Measurements from ENCODE around the gene IQSEC1.

Gene IQSEC1

DNA sequence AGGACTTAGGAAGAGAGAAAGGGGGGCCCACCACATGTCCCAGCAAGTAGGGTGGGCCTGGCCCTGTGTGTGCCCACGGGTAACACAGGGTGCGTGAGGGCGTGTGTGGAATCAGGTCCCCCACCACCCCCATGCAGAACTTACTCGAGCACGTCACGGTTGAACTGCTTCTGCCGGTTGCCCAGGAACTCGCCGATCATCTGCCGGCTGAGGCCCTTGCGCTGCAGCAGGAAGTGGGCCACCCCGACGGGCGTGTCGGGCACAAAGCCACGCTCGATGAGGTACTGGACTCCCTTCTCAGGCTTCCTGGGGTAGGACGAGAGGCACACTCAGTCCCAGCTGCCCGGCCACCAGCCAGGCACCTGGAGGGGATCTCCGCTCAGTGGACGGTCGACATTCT, 148.8 kb downstream of the IQSEC1 start:
- DNase-seq, result no peak

DNA sequence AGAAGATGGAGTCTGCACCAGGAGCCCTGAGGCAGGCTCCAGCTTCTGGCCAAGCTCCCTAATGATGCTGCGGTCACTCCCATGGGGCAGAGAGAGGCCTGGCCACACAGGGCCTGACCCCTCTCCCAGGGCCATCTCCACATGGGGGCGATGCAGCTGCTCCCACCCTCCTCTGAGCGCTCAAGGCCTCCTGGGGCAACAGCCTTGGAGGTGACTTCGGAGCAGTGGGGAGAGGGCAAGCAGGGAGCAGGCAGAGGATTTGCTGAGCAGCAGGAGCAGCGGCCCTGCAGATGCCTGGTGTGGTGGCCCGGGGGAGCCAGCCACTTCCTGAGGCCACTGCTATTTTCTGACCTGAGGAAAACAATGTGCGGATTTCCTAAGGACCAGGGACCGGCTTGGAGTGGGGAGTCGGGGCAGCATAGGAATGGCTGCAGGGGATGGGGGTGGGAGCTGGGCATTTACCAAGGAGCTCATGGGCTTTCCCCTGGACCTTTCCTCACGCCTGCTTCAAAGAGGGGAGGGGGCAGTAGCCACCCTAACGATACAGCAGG, 150.3 kb downstream of the IQSEC1 start:
- DNase-seq, result no peak

DNA sequence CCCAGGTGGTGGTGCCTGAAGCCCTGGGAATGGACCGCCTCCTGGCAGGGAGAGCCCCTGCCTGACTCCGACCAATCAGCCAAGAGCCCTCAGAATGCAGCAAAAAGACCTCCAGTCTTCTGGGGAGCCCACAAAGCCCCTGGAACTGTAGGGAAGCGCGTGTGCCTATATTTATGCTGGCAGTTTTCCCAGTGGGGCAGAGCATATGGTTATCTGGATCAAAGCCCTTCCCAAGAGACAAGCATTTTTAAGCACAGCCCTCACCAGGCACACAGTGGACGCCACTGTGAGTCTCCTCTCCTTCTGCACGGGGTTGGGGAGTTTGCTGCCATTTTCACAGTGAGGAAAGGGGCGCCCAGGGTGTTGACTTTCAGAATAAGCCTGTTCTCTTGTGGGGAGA, 150.9 kb downstream of the IQSEC1 start:
- DNase-seq, result peak; percentile 82

DNA sequence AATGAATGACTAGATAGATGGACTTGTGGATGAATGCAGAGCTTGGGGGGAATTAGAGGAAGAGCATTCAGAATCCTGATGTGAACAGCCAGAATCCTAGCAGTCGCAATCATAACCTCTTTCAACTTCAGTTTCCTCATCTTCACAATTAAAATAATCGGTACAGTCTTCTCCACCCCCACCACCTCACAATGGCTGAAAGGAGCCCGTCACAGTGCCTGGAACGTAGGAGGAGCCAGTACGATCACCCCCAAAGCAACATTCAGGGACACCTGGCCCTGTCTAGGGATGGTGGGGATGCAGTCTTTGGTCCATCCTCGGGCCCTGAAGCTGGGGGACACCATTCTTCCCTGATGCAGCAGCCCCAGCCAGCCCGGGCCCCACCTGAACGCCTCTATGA, 151.5 kb downstream of the IQSEC1 start:
- no peak for DNase-seq

DNA sequence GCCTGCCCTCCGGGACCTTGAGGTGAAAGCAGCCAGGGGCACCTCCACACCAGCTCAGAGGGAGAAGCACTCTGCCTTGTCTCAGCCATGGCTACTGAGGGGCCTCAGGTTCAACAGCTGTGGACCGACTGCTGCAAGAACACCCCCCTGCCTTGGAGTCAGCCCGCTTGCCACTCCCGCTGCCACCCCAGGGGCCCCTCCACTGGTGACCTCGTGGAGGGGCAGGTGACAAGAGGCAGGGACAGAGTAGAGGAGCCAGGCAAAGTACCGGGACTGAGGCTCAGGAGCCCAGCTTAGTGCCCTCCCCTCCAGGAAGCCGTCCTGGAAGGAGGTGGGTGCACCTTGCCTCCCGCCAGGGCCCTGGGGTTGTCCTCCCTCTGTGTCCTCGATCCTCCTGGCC, 152.3 kb downstream of the IQSEC1 start:
- DNase-seq, result no peak

DNA sequence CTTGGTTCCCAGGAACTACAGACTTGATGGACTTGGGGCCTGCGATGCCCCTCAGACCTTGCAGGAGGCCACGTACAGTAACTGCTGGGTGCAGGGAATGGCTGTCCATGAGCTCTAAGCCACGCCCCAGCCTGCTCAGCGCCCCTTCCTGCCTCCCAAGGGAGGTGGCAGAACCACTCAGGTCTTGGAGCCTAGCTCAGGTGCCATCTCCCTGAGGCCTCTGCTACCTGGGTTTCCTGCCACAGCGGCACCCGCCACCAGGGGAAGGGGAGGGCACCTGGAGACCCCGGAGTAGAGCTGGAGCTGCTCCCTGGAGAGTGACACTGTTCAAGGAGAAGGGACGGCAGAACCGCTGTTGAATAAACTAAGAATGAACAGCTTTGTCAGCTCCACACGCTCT, 154.0 kb downstream of the IQSEC1 start:
- no peak for DNase-seq

DNA sequence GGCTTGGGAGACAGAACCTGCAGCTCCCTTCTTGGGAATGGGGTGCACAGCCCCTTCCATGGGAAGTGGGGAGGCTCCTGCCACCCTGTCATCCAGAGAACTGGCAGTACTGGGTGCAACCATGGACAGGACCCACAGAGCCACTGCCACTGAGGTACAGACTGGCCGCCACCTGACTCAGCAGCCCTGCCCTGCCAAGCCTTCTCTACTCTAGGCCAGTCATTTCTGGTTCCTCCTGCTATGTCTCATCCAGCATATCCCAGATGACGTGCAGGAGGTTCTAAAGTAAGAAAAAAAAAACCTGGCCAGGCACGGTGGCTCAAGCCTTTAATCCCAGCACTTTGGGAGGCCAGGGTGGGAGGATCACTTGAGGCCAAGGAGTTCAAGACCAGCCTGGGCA, 155.0 kb downstream of the IQSEC1 start:
- DNase-seq, result no peak

DNA sequence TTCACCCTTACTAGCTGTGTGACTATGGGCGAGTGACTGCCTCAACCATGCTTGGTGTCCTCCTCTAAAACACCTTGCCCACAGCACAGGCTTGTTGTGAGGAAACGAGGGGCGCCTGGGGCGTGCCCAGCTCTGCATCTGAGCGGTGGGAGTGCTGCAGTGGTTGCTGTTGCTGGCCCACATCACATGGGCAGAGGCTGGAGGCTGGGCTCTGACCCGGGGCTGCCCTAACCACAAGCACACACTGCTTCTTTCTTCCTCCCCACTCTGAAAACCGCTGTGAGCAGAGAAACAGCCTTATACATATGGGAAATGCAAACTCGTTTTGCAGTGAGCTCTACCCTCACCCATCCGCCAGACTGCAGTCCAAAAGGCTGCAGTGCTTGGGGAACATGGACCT, 157.1 kb downstream of the IQSEC1 start:
- no peak for DNase-seq

DNA sequence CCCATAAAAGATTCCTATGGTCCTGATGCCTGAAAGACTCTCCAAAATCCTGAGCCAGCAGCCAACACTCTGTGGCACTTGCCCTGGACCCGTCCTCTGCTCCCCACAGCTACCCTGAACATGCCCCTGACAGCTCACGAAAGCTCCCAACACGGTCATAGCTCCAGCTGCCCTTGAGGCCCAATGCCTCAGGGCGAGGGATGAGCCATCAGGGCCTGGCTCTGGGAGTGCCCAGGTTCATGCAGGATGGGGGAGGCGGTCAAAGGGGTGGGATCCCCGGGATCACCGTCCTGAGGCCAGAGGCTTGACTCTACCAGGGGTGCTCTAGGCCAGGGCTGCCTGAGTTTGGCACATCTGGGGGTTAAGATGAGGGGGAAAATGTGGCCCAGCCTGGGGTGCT, 159.1 kb downstream of the IQSEC1 start:
- DNase-seq, result no peak

DNA sequence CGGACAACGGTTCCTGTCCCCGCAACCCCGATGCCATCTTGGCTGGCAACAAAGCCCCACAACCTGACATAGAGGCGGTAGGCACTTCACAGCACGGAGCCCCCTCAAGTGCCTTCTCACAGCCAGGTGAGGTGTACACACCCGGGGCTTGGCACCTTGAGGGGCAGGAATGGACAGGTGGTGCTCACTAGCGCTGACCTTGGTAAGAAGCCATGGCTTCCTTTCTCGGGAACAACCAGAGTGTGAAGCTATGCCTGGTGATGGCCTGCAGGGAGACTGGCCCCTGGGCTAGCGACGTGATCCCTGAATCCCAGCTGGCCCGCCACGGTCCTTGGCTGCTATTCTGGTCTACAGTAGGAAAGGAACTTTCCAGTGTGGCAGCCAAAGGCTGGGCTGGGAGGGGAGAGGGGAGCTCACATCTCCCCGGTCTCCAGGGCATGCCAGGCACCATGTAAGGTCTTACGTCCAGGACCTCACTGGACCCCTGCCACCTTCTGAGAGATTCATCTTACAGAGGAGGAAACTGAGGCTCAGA, 161.3 kb downstream of the IQSEC1 start:
- DNase-seq, result no peak

DNA sequence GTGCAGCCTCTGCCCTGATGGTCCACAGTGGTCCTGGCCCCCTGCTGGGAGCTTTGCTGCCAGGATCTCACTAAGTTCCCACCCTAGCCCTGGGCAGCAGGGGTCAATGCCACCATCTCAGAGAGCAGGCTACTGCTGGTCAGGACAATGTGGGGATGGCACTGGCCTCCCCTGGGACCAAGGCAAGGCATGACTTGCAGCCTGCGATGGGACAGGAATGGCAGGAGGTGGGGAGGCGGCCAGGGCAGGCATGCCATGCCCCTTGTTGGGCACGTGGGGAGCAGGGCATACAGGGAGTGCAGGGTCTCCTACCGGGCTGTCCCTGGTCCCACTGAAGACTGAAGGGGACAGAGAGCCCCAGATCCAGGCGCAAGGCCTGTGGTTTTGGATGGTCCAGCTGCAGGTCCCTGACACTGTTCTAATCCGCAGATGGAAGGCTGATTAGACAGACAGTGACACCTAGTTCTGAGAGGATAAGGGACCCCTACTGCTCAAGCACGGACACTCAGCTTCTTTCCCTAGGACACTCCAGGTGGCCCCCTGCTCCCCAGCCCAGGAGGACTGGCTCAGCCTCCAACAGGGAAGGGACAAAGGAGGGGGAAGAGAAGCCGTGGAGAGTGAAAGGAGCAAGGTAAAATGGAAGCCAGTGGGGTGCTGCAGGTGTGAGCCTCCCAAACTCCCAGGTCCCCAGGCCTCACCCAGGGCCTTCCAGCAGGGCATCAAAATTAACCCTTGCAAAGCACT, 162.7 kb downstream of the IQSEC1 start:
- DNase-seq, result no peak

DNA sequence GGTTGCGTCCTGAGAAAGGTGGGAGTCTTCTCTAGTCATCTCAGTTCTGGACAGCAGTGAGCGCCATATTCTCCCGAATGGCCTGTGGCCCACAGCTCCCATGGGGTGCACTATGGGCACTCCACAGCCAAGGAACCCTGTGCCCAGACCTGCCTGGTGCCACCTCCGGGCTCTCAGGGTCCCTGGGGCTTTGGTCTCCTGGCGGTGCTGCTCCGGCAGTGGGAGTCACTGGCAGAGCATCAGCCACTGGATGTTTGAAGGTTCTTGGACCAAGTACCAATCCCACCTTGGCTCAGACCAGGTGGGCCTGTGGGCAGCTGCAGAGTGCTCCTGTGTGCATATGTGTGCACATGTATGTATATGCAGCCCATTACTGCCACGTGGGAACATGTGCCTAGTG, 163.5 kb downstream of the IQSEC1 start:
- no peak for DNase-seq

DNA sequence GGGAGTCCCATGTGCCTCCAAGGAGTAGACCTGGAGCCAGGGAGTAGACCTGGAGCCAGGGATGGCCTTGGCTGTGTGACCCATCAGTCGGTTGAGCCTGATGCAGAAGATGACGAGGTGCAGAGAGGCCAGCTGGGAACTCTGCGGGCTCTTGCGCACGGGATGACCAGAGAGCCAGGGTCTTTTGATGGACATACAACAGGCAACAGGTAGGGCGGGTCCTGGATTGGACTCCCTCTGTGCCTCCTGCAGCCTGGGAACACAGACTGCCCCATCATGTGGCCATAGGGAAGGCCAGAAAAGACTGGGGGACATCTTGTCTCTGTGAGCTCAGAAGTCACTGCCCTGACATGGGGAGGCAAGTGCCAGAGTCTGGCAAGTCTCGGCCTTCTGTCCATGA, 164.4 kb downstream of the IQSEC1 start:
- no peak for DNase-seq

DNA sequence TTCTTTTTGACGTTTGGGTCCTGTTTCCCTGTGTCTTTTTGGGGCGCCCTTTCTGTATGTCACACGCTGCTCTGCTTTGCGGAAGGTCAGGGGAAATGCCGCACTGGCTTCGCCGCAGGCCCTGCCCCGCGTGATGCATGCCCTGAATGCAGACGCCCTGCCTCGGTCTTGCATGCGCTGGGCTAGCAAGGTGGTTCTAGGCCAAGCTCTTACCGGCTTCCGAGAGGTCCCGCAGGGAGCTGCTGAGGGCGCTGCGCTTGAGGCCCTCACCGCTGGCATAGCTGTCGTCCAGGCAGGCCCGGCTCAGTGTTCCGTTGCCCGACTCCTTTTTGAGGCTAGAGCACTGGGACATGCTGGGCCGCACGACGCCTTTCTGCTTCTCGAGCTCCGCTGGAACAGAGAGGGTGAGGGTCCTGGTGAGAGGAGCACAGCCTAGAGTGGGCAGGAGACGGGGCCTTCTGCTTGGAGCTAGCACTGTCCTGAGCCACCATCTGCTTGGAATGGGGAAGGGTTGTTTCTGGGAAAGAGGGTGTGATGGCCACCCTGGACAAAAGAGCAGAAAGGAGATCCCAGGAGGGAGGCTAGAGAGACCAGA, 165.0 kb downstream of the IQSEC1 start:
- DNase-seq, result no peak

DNA sequence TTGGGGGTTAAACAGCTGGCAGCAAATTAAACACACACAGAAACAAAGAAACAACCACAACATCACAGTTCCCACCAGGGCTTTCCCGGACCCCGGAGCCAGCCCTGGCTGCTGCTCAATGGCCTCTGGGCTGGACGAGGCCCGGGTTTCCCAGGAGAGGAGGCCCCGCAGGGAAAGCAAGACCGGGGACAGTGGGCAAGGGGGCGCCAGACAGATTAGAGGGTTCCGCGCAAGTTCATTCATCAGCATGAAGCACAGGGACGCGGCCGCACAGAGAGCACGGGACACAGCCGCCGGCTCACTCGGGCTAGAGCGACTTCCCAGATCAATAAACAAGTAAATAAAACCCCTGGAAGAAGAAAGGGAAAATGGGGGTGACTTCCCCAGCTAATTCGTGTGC, 165.5 kb downstream of the IQSEC1 start:
- DNase-seq, result no peak

DNA sequence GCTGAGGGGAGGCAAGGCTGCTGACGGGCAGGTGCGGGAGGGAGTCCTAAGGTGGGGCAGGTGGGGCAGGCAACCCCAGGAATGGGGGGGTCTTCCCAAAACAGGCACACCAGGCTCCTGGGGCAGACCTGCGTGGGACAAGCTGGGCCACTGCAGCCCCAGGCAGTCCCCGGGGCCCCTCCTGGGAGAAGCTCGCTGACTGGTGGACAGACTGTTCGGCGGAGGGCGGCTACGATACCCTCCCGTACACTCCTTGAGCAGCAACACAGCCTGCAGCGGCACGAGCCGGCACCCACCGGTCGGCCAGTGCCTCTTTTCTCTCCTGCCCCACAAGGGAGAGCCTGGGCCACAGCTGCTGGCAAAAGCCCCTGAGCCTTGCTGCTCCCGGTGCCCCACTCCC, 165.9 kb downstream of the IQSEC1 start:
- DNase-seq, result no peak

DNA sequence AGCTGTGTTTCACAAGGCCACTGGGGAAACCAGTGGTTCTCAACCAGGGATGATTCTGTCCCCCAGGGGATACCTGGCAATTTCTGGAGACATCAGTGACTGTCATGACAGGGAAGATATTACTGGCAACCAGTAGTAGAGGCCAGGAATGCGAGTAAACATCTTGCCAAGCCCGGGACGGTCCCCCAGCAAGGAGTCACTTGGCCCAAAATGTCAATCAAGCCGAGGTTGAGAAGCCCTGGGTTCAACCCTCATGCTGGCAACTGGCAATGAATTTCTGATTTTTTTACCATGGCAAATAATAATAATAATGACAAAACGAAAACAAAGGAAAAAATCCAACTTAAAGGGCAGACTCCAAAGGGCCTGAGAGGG, 166.3 kb downstream of the IQSEC1 start:
- no peak for DNase-seq

DNA sequence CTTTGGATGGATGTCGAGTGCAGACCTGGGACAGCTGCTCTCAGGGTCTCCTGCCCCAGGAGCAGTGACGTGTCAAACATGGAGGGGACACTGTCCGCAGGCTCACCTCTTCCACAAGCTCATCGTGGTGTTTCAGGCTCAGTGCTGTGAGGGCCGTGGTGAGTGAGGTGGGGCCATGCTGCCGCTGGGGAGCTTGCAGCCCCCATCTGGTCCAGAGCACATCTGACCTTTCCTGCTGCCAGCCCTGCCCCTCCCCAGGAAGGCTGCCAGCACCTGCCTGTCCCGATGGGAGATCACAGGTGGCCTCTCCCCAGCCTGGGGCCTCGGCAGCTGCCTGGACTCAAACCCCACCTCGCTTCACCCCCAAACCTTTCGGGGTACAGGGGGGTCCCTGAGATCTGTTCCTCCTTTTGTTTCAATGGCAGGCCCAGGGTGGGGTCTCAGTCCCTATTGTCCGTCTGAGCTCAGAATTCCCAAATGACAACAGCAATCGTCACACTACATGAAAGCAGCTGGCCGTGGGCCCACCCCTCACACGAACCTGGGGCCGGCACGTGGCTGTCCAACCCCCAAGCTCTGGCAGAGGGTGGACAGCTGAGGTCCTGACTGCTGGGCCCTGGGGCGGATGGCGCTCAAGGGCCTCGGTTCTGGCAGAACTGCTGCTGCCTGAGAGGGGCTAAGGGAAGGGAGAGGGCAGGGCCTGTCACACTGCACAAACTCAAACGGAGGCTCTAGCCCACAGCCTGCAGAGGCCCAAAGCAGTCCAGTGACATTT, 166.9 kb downstream of the IQSEC1 start:
- no peak for DNase-seq

DNA sequence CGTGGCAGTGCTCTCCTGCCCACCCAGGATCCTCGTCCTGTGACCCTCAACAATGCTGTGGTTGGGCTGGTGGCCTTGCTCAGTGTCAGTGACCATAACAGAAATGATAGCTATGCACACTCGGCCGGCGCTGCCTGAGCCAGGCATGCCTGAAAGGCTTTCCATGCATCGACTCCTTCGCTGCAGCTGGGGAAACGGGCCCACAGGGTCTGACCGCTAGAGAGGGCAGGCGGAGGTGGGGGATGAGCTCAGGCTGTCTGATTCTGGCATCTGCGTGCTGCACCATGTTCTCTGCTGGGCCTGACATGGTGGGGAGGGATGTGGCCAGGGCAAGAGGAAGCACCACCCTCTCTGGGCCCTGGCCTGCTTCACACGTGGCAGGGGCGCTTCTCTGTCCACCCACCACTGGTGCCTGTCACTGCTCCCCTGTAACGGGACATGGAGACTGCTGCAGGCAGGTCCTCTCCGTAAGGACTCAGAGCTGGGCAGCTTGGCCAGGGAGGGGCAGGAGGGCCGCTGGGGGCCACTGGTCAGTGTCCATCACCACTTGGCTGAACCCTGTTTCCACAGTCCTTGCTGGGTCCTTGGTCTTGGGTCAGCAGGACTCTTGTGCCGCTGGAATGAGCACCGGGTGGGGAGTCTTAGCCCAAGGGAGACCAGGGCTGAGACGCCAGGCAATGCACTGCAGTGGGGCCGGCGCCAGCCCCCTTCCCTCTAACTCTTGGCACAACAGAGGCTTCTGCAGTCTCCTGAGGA, 167.7 kb downstream of the IQSEC1 start:
- DNase-seq, result no peak

DNA sequence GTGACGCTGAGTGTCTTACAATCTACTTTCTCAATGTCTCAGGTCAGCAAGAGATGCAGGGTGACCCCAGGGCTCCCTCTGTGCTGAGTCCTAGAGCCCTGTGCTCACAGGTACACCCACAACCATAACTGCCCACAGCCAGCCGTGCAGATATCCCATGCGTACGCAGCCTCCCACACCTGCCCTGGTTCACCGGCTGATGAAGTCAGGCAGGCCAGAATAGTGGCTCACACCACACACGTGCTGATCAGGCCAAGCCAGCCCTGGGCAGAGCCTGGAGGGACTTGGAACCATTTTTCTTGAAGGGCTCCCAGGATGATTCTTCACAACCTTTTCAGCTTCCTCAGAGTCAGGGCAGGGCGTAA, 168.3 kb downstream of the IQSEC1 start:
- DNase-seq, result no peak

DNA sequence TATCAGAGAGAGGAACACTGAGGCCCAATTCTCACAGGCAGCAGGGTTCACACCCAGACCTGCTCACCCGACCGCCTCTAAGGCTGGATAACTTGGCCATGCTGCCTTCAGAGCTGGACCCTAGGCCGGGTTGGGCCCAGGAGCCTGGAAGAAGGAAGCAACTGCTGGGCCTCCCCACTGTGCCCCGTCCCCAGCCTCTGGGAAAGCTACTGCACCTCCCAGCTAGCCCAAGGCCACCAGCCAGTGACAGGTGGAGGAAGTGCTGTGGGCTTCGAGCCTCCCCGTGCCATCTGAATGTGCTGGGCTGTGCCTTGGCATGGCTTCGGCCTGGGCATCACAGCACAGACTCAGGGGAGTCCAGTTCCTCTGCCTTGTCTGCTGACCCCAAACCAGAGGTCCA, 169.3 kb downstream of the IQSEC1 start:
- no peak for DNase-seq

DNA sequence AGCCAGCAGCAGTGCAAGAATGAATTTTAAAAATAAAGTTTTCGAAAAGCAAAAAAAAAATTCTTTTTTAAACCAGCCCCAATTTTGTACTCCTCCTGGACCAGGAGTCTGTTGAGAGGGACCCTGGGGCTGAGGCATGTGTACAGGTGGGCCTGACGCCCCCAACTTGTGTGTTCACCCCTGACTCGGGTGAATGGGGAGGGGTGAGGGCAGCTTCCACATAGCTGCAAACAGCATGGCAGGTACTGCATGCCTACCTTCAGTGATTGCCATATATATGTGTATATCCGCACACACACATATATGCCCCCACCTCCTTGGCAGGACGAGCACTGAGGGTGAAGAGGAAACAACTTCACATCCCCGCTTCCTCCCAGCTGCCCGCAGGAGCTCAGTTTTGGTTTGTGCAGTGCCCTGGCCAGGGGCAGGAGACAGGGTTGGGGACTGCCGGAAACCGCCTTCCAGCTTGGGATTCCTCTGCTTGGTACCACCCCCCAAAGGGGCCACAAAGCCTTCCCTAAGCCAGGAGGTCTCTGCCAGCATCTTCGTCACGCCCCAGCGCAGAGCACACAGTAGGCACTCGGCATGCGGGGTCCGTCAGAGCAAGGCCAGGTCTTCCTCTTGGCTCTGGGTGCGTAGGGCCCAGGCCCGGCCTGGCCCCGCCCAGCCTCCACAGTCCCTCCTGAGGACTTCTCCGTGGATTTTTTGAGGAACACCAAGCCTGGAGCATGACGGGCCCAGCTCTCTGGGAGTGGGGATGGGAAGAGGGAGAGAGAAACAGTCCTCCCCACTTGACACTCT, 170.0 kb downstream of the IQSEC1 start:
- no peak for DNase-seq
